ENCODE results near the gene FABP2.
A peak's percentile ranks its signal among the peaks of the same experiment; 100 is the strongest.
"Not testable (repeated sequence)": the region's sequence is repeated elsewhere in the genome, so short reads cannot be mapped to it uniquely, and the experiment has no call there.

FABP2 gene

DNA sequence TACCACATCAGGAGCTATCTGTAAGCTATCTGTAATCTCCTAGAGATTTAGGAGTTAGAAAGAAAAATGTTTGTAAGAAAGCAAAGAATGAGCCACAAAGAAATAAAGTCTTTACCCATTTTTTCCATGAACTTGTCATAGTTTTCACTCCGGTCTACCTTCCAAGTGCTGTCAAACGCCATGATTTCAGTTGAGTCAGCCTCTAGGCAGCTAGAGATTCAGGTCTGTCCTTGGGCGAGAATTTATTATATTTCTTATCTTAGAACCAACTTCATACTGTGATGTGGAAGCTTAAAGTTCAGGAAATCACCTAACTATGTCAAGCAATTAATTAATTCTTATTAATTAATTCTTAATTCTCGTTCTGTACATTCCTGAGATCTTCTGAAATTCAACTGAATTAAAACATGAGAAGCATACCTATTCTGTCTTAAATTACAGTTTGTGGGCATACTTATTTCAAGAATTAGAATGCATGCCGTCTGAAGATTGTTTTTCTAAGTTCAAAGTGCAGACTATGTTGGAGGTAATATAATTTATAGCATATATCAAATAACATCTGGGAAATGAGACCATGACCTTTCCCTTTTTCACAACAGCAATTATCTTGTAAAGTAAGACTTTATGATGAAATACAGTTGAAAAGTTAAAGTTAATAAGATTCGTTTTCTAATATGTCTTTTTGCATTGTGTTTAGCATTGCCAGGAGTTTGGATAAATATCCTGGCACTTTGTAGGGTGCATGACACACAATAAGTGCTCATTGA, at the start of gene FABP2:
FABP2 (minus strand) TSS at position 218 of the 767 bp plus-strand sequence; CDS start at position 182, 36 bp downstream.
- DNase-seq = no peak

- DNase-seq = not testable (repeated sequence)
These were observed 49.2 kb upstream of the FABP2 start for GRCh38 chr4:119370951-119371683.

- DNase-seq = not testable (repeated sequence)
These were observed 48.5 kb upstream of the FABP2 start for GRCh38 chr4:119370392-119370791.

DNA sequence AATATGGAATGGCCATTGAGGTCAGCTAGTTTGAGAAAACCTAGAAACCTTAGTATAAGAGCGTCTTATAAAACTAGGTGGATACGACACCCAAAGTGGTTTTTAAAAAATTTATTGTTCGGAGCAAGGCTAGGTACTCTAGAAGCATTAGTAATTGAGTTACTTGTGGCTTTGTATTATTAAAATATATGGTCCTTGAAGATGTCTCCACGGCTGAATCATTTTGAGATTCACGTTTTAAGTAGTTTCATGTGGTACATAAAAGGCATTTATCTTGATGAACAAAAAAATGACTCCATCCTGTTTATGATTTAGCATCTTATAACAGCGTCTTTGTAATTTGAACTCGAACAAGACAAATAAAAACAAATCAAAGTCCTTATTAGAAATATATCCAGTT, 44.9 kb upstream of the FABP2 start:
- DNase-seq = not testable (repeated sequence)

DNA sequence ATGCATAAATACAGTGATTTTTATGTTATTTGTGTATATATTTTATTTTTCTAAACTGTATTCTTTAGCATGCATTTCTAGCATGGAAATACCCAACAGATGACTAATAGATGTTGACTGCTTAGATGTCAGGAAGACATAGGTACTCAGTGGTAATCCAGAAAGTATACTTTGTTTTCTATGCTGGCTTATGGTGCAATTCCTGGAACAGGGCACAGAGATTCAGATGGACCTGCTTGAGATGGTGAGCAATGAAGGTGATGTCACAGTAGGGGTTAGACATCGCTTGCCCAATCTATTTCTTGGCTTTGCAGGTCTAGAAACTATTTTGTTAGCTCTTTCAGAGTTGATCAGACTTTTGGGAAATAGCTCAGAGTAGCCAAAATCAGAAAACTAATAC, 42.3 kb upstream of the FABP2 start:
- not testable (repeated sequence) for DNase-seq

DNA sequence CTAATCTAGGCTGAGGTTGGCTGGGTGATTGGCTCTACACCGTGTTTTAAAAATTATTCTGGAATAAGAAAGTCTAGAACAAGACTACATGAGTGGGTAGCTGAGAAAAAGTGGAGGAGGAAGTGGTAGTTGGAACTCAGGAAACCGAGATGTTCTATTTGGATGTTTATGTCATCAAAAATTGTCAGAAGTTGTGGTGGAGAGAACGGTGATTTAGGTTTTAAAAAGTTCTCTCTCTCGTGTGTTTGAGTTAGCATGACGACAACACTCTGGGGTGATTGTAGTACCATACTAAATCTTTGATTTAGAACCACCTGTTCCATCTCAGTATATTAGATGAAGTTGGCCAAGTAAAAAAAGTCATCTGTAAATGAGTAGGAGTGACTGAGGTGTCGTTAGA, 41.4 kb upstream of the FABP2 start:
- DNase-seq = not testable (repeated sequence)

GRCh38 chr4:119362413-119362812, 40.5 kb upstream of the FABP2 start:
- DNase-seq = not testable (repeated sequence)

DNA sequence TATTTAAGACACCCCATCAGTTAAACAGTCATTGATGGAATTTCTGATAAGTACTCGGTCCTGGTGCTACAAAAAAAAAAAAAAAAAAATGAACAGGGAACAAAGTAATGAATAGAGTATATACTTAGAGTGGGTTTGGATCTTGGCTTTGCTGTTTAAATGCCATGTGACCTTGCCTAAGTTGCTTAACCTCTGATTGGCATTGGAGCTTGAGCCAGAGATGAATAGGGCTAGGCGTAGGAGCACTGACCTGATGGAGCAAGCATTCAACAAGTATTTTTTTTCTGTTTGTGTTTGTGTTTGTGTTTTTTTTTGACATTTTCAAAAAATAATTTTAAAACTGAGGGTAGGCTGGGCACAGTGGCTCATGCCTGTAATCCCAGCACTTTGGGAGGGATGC, 37.9 kb upstream of the FABP2 start:
- not testable (repeated sequence) for DNase-seq

DNA sequence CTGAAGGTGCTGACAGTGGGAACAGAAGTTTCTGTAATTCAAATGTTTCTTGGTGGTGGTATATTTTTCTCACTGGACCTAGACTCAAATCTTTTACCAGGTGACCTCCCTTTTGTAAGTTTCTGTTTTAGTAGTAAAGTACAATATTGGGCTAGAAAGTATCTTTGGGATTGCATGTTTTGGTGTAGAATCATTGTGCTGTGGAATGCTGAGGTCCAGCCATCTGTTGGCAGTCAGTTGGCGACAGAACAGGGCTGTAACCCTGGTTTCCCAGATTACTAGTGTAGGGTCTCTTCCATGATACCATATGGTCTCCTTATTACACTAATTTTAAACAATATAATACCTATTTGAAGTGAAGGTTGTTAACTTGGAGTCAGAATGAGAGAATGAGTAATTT, 34.9 kb upstream of the FABP2 start:
- DNase-seq = peak; percentile 16

- not testable (repeated sequence) for DNase-seq
These were observed 34.1 kb upstream of the FABP2 start for GRCh38 chr4:119356041-119356440.

GRCh38 chr4:119353364-119353763, 31.4 kb upstream of the FABP2 start:
- DNase-seq = not testable (repeated sequence)

- DNase-seq = not testable (repeated sequence)
These were observed 26.2 kb upstream of the FABP2 start for GRCh38 chr4:119348169-119348568.

DNA sequence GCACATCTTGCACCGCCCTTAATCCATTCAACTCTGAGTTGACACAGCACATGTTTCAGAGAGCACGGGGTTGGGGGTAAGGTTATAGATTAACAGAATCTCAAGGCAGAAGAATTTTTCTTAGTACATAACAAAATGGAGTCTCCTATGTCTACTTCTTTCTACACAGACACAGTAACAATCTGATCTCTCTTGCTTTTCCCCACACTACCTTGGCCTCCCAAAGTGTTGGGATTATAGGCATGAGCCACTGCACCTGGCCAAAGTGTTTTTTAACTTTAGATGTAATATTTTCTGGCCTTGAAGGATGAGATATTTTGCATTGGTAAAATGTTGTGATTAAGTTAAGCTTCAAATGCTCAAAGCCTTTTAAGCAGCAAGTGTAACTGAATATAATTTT, 21.4 kb upstream of the FABP2 start:
- not testable (repeated sequence) for DNase-seq

- DNase-seq = not testable (repeated sequence)
These were observed 18.0 kb upstream of the FABP2 start for GRCh38 chr4:119339895-119340294.

GRCh38 chr4:119337010-119337409, 15.1 kb upstream of the FABP2 start:
- DNase-seq = no peak

GRCh38 chr4:119336332-119336979, 14.5 kb upstream of the FABP2 start:
- DNase-seq = not testable (repeated sequence)

GRCh38 chr4:119329835-119330620, 8.1 kb upstream of the FABP2 start:
- DNase-seq = no peak

- no peak for DNase-seq
These were observed 6.8 kb upstream of the FABP2 start for GRCh38 chr4:119328695-119329094.

DNA sequence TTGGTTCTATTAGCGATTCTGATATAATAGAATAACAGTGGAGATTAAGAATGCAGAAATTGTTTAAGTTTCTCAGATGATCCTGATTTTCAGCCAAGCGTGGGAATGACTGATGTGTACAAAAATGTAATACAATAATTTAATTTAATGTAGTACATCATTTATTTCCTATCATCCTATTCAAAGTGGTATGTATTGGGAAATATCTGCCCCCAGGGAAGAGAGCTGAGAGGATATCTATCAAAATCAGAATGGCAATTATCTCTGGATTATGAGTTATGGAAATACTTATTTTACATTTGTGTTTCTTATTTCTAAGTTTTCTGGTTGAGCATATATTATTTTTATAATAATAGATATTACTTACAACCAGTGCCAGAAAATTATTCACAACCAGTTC, 3.9 kb downstream of the FABP2 start:
- no peak for DNase-seq

- no peak for DNase-seq
These were observed 6.9 kb downstream of the FABP2 start for GRCh38 chr4:119315036-119315435.

DNA sequence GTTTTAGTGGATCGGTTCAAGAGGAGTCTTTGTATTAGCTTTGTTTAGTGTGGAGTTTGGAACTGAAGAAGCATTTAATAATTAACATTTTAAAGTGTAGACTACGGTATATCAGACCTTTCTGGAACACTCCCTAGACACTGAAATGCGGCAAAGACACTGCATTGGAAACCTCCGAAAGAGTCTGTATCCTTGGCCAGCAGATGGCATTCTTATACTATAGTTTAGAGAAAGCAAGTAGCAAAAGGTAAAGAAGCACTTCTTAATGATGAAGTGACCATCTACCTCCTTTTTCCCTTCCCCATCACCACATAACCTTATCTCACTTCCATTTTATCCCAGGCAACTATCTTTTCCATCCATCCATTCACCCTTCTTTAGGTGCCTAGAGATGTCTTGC, 7.6 kb downstream of the FABP2 start:
- DNase-seq = no peak

DNA sequence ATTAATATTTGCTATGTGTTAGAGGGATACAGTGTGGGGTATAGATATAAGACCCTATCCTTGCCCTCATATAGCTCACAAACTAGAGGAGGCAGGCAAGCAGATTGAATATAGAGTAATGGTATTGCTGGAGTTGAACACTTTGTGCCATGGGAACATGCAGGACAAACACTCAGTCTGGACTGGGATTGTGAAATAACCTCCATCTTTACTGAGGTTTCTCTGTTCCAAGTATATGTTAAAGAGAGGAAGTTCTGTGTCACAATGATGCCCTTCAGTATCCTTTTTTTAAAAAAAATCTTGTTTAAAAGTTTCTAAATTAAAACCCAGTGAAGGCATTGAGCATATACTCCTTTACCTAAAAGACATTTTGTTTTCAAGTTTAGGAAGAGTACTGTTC, 8.7 kb downstream of the FABP2 start:
- DNase-seq = no peak

DNA sequence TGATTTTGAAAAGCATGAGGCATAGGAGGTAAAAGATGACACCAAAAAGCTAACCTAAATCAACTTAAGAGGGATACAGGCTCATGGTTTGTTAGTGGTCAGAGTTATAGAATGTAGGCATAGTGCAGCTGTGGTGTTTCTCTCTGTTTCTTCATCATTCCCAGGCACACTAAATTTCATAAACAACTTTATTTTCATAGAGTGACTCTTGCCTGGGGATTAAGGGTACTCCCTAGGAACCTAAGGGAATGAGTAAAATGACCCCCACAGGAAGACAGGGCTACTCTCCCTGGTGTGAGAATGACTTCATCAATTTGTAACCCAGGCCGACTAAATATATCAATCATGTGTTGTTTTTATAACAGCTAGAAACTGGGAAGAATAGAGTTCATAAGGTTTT, 11.1 kb downstream of the FABP2 start:
- DNase-seq = no peak

All from DMS 273 treated with DMSO at 0.1 percent for 48 hours (cell line).